GM10266 (cell line): ENCODE measurements around the gene PLVAP.

ENCODE experiments used
- DNase-seq: peaks from one replicate; pipeline ENCODE4 v3.0.0; 2012; ENCODE audit errors: extremely low spot score
- CTCF ChIP-seq: IDR thresholded peaks from 2 replicates; pipeline ENCODE4 v1.5.1; 2012; ENCODE audit warnings: mild to moderate bottlenecking, low read depth; ENCODE audit not compliant: control insufficient read depth, insufficient read depth; ENCODE audit errors: missing control alignments

Gene PLVAP

GRCh38 chr19:17398902-17399527 lies 21.9 kb upstream of the PLVAP start:
- DNase-seq = no peak
- no peak for TF ChIP-seq CTCF

- TF ChIP-seq CTCF = peak; percentile 88
- peak; percentile 85 for DNase-seq
These were observed 17.8 kb upstream of the PLVAP start for GRCh38 chr19:17394891-17395415.

GRCh38 chr19:17393914-17394313 lies 16.8 kb upstream of the PLVAP start, which contains the start of gene CCDC194:
Gene CCDC194, minus strand, starts transcription at chr19:17394196. Its CDS starts 38 bp downstream, at chr19:17394158.
- TF ChIP-seq CTCF = no peak
- DNase-seq = no peak

GRCh38 chr19:17393002-17393401 lies 15.9 kb upstream of the PLVAP start:
- DNase-seq = no peak
- TF ChIP-seq CTCF = no peak

GRCh38 chr19:17391371-17392151 lies 14.4 kb upstream of the PLVAP start:
- TF ChIP-seq CTCF = no peak
- DNase-seq = no peak

GRCh38 chr19:17390665-17391370 lies 13.7 kb upstream of the PLVAP start:
- peak; percentile 96 for TF ChIP-seq CTCF
- peak; percentile 99 for DNase-seq
